Psoas muscle (tissue), 8 donors: ENCODE results near the gene NEURL3. TPM values are rescaled to one million over a fixed set of nuclear protein-coding genes. Genes with fewer than 3 reads are reported as not detected.

Experiments used
- ATAC-seq, 4 donors: fragments of 200-7000 bp; cut with Tn5 transposase; one replicate each; pipeline ENCODE4 v1.9.1; 2020; ENCODE audit warnings: moderate library complexity in 3 of 4, mild to moderate bottlenecking in 2 of 4
- DNase-seq, 2 donors: peaks; one replicate each; pipeline ENCODE4 v3.0.0-alpha.2; 2020
- H3K27ac ChIP-seq: fragments of 200-600 bp; one replicate; pipeline ENCODE4 v1.8.0; 2022
- H3K27me3 ChIP-seq, 3 donors: fragments of 200-600 bp in 1 of 3; one replicate each; pipeline versions ENCODE4 v1.6.1 to v1.8.0; 2013 to 2022; ENCODE audit warnings: low read length in 2 of 3, mild to moderate bottlenecking in 2 of 3, moderate library complexity in 1 of 3; ENCODE audit not compliant: insufficient read depth in 3 of 3
- H3K36me3 ChIP-seq, 2 donors: fragments of 200-600 bp in 1 of 2; one replicate each; pipeline versions ENCODE4 v1.6.1 to v1.8.0; 2013 to 2022; ENCODE audit warnings: low read depth in 1 of 2, mild to moderate bottlenecking in 1 of 2, moderate library complexity in 1 of 2; ENCODE audit not compliant: insufficient read depth in 1 of 2
- H3K4me1 ChIP-seq: fragments of 200-600 bp; one replicate; pipeline ENCODE4 v1.8.0; 2022
- H3K4me3 ChIP-seq: fragments of 200-600 bp; one replicate; pipeline ENCODE4 v1.8.0; 2022; ENCODE audit warnings: mild to moderate bottlenecking
- H3K9me3 ChIP-seq: fragments of 200-600 bp; one replicate; pipeline ENCODE4 v1.8.0; 2022
- CTCF ChIP-seq: fragments of 200-600 bp; IDR thresholded peaks from one replicate; pipeline ENCODE4 v1.8.0; 2022; ENCODE audit warnings: antibody characterized with exemption
- WGBS, 3 donors: extraction: QIAGEN DNeasy Blood & Tissue Kit; methylation state at CpG; one replicate each; pipeline versions ENCODE4 v1.1.6 to v1.1.7; 2013; 5-methylcytosine and 5-hydroxymethylcytosine counted together
- intact Hi-C, 2 donors: fragments of 100-400 bp; cut with DNase I; formaldehyde crosslinking; loops; one replicate each; pipeline versions ENCODE4 v1.11.0 to v1.14.2; 2022
- polyA plus RNA-seq, 3 donors: library from polyadenylated mRNA; stranded (reverse); fragments of 200-250 nt; gene quantifications; one replicate each; pipeline ENCODE4 v1.2.3, GENCODE V29; 2013
- total RNA-seq, 4 donors: library from RNA; stranded (reverse); fragmentation: NEBNext Ultra II Directional in 2 of 4; extraction: Animal tissue kit (Norgen Biotek cat#: 25700) in 2 of 4; gene quantifications; one replicate each; pipeline versions ENCODE4 v1.2.1 to v1.2.4, GENCODE V29; 2021 to 2023
- donor health status: healthy with polysubstance abuse.
- donor health status: DM: no; HTN: no; CAD: no; lungs with moderate emphysema.
- donor health status: Bipolar disorder and iron deficiency.
- donor health status: healthy.
- donor health status: DM: yes; HTN: yes; CAD: no.
- donor health status: DM: no; HTN: no; CAD: no.
- donor health status: DM: no; HTN: no; CAD: no.
- donor health status: DM: yes; HTN: yes; CAD: no.

NEURL3 gene
- total and polyA plus RNA-seq, 7 donors: 0.09 to 0.59 (median 0.09) TPM; not detected in 4

- no peak for TF ChIP-seq CTCF
- ATAC-seq (no peak), DNase-seq (no peak)
- intact Hi-C loops: no loop called here
- WGBS, 3 donors: 81 to 91% (median 84%) methylated on average over 8 of the region's 8 CpGs
- Histone ChIP-seq H3K9me3 (no peaks in the 10 kb centered on the region), H3K27me3 (no peaks in the 10 kb centered on the region), H3K4me3 (no peak overlapping the region), H3K36me3 (peaks cover 0 to 98% of the 10 kb centered on the region in 2 donors), H3K27ac (no peak overlapping the region), H3K4me1 (peaks cover 46% of the 10 kb centered on the region)
Observed at GRCh38 chr2:96546797-96547196, 41.6 kb upstream of the NEURL3 start.

DNA sequence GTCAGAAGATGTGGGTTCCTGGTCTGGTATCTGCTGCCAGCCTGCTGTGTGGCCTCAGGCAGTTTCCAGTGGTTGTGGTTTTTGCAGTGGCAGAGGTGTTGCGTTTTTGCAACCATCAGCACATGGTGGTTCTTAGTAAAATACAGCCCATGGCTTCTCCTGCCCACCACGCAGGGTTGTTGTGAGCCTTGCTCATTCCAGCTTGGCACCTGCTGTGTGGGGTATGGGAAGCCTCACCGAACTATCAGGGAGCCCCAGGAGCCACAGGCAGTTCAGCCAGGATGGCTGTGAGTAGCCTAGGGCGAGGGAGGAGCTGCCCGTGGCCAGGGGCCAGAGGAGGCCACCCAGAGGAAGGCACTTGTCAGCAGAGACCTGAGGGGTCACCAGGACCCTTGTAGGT is 41.2 kb upstream of the NEURL3 start:
- H3K4me3 ChIP-seq: no peak overlapping the region
- peak in 1 of 2 donors; percentile 39 for DNase-seq
- H3K36me3 ChIP-seq: peaks cover 0 to 98% of the 10 kb centered on the region in 2 donors
- no peaks in the 10 kb centered on the region for H3K9me3 ChIP-seq
- WGBS, 3 donors: 88 to 93% (median 89%) methylated on average over 5 of the region's 5 CpGs
- no peak for ATAC-seq
- H3K27ac ChIP-seq: no peak overlapping the region
- peaks cover 50% of the 10 kb centered on the region for H3K4me1 ChIP-seq
- H3K27me3 ChIP-seq: no peaks in the 10 kb centered on the region
- intact Hi-C loops: no loop called here
- no peak for TF ChIP-seq CTCF

GRCh38 chr2:96542357-96542977 is 37.3 kb upstream of the NEURL3 start:
- no peaks in the 10 kb centered on the region for H3K27me3 ChIP-seq
- H3K36me3 ChIP-seq: peaks cover 0 to 62% of the 10 kb centered on the region in 2 donors
- no peak overlapping the region for H3K4me3 ChIP-seq
- DNase-seq (peak in 1 of 2 donors; percentile 16), ATAC-seq (no peak)
- intact Hi-C loops: no loop called here
- H3K27ac ChIP-seq: no peak overlapping the region
- H3K4me1 ChIP-seq: peaks cover 71% of the 10 kb centered on the region
- no peaks in the 10 kb centered on the region for H3K9me3 ChIP-seq
- TF ChIP-seq CTCF: no peak
- 65 to 81% (median 67%) methylated on average over 8 of the region's 8 CpGs for WGBS, 3 donors

- Histone ChIP-seq H3K9me3 (no peaks in the 10 kb centered on the region), H3K27me3 (no peaks in the 10 kb centered on the region), H3K4me3 (no peak overlapping the region), H3K36me3 (peaks cover 0 to 53% of the 10 kb centered on the region in 2 donors), H3K4me1 (peaks cover 66% of the 10 kb centered on the region), H3K27ac (no peak overlapping the region)
- no peak for TF ChIP-seq CTCF
- DNase-seq (peak in 1 of 2 donors; percentile 6), ATAC-seq (no peak)
- intact Hi-C loops: no loop called here
- WGBS, 3 donors: 83 to 92% (median 84%) methylated on average over 4 of the region's 4 CpGs
Observed at GRCh38 chr2:96541398-96542152, 36.4 kb upstream of the NEURL3 start.
